PFSK-1 (cell line): ENCODE results near the gene KRTAP20-4.

Source experiments
- FOXP2 ChIP-seq: optimal IDR thresholded peaks from 2 replicates; pipeline ENCODE3; 2011; ENCODE audit warnings: borderline replicate concordance, control low read depth, inconsistent platforms; ENCODE audit not compliant: insufficient read depth; ENCODE audit errors: extremely low read length, extremely low read depth
- POLR2AphosphoS5 ChIP-seq: IDR thresholded peaks from 2 replicates; pipeline ENCODE4 v1.6.1; 2012; ENCODE audit warnings: low read depth, mild to moderate bottlenecking, control low read depth, low read length, moderate library complexity
- SIN3A ChIP-seq: IDR thresholded peaks from 2 replicates; pipeline ENCODE4 v1.6.1; 2012; ENCODE audit warnings: mild to moderate bottlenecking, low read length, moderate library complexity, borderline replicate concordance; ENCODE audit not compliant: insufficient read depth
- TAF1 ChIP-seq: IDR thresholded peaks from 2 replicates; pipeline ENCODE4 v1.6.1; 2012; ENCODE audit warnings: low read length, control low read depth, borderline replicate concordance; ENCODE audit not compliant: insufficient read depth
- TF ChIP-seq, protein P1 (sequence below), 2 experiments: IDR thresholded peaks; 2 replicates each; pipeline versions ENCODE4 v1.6.1 to v1.8.0; 2011 to 2012; ENCODE audit warnings: low read depth in 2 of 2, low read length in 2 of 2, control low read depth in 1 of 2, inconsistent platforms in 1 of 2, mild to moderate bottlenecking in 1 of 2, moderate library complexity in 1 of 2; ENCODE audit not compliant: insufficient read depth in 1 of 2

DNA sequence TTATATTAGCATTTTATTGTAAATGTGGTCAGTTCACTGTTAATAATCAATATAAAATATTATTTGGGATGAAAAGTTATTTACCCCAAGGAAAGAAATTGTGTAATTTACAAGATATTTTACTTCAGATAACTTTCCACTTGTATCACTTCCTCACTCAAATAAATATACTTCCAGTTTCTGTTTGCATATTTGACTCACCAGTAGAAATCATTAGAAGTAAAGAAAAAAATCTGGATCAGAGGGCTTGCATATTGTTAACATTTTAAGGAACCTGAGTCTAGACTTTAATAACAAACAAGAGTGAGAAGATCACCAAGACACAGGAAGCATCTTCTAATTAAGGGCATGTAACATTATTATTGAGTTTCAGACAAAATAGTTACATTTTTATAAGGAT lies 347 bp upstream of the KRTAP20-4 start:
- no peak for TF ChIP-seq POLR2AphosphoS5
- TF ChIP-seq, protein P1, sequence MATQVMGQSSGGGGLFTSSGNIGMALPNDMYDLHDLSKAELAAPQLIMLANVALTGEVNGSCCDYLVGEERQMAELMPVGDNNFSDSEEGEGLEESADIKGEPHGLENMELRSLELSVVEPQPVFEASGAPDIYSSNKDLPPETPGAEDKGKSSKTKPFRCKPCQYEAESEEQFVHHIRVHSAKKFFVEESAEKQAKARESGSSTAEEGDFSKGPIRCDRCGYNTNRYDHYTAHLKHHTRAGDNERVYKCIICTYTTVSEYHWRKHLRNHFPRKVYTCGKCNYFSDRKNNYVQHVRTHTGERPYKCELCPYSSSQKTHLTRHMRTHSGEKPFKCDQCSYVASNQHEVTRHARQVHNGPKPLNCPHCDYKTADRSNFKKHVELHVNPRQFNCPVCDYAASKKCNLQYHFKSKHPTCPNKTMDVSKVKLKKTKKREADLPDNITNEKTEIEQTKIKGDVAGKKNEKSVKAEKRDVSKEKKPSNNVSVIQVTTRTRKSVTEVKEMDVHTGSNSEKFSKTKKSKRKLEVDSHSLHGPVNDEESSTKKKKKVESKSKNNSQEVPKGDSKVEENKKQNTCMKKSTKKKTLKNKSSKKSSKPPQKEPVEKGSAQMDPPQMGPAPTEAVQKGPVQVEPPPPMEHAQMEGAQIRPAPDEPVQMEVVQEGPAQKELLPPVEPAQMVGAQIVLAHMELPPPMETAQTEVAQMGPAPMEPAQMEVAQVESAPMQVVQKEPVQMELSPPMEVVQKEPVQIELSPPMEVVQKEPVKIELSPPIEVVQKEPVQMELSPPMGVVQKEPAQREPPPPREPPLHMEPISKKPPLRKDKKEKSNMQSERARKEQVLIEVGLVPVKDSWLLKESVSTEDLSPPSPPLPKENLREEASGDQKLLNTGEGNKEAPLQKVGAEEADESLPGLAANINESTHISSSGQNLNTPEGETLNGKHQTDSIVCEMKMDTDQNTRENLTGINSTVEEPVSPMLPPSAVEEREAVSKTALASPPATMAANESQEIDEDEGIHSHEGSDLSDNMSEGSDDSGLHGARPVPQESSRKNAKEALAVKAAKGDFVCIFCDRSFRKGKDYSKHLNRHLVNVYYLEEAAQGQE (IDR thresholded peaks at IDR 0.05; ENCODE audit: insufficient read depth in 1 of 2, low read depth in 2 of 2, low read length in 2 of 2), result no peak
- no peak for TF ChIP-seq TAF1
- TF ChIP-seq SIN3A, result no peak
- TF ChIP-seq FOXP2, result no peak
